Hypothalamus (tissue), 51 donors: ENCODE results near the gene PIH1D1.

Experiments used
- DNase-seq, 51 donors: peaks; one replicate each; lab custom pipeline; 2025; lab: John Stamatoyannopoulos, UW

Gene PIH1D1

GRCh38 chr19:49451430-49452181 is at the start of gene PIH1D1:
Gene PIH1D1, minus strand, starts transcription at chr19:49451814. Its CDS starts 240 bp downstream, at chr19:49451574.
- DNase-seq: peak; percentile 23 to 98 (median 91)

GRCh38 chr19:49499030-49499670 is 47.5 kb upstream of the PIH1D1 start:
- DNase-seq: no peak

GRCh38 chr19:49498475-49498874 is 46.9 kb upstream of the PIH1D1 start:
- no peak for DNase-seq

GRCh38 chr19:49497789-49498103 is 46.1 kb upstream of the PIH1D1 start:
- DNase-seq: no peak

GRCh38 chr19:49497047-49497788 is 45.6 kb upstream of the PIH1D1 start:
- DNase-seq: peak in 18 of 51 donors; percentile 6 to 57 (median 18)

- no peak for DNase-seq
Observed at GRCh38 chr19:49496574-49497008, 45.0 kb upstream of the PIH1D1 start.

GRCh38 chr19:49492573-49493405 is 41.2 kb upstream of the PIH1D1 start:
- no peak for DNase-seq

GRCh38 chr19:49491804-49492572 is 40.4 kb upstream of the PIH1D1 start:
- DNase-seq: no peak

GRCh38 chr19:49491030-49491803 is 39.6 kb upstream of the PIH1D1 start:
- DNase-seq: no peak

- no peak for DNase-seq
Observed at GRCh38 chr19:49490287-49491029, 38.8 kb upstream of the PIH1D1 start.

- no peak for DNase-seq
Observed at GRCh38 chr19:49489601-49490167, 38.1 kb upstream of the PIH1D1 start.

- no peak for DNase-seq
Observed at GRCh38 chr19:49488863-49489537, 37.4 kb upstream of the PIH1D1 start.

- peak in 2 of 51 donors; percentile 3 for DNase-seq
Observed at GRCh38 chr19:49488046-49488862, 36.6 kb upstream of the PIH1D1 start.

- peak; percentile 90 to 100 (median 98) for DNase-seq
Observed at GRCh38 chr19:49487277-49488045, 35.8 kb upstream of the PIH1D1 start, which contains the start of gene RPL13A. Gene RPL13A, plus strand, starts transcription at chr19:49487608. Its CDS starts 22 bp downstream, at chr19:49487630.

- no peak for DNase-seq
Observed at GRCh38 chr19:49486710-49487276, 35.2 kb upstream of the PIH1D1 start.
